ENCODE data around the gene BRMS1. TPM values are rescaled to one million over a fixed set of nuclear protein-coding genes. Genes with fewer than 3 reads are reported as not detected.

BRMS1 gene
- total RNA-seq, 2 experiments from 2014 or later = 35.7 to 35.9 TPM

DNA sequence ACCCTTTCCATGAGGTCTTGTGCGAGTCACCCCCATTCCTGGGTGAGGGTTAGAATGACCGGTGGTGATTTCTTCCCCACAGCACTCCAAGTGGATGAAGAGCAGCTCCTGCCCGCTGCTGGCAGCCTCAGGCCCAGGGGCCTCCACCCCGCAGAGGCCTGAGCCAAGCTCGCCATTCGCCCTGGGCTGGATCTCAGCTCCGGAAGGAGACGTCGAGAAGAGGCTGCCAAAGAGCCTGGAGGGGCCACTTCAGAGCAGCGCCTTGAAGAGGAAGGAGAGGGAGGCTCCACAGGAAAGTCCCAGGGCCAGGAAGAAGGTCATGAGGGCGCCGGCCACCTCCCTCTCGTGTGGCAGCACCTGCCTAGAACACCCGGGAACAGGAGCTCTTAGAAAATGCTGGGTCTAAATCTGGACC lies 18.3 kb upstream of the BRMS1 start:
- TF ChIP-seq, protein P1, sequence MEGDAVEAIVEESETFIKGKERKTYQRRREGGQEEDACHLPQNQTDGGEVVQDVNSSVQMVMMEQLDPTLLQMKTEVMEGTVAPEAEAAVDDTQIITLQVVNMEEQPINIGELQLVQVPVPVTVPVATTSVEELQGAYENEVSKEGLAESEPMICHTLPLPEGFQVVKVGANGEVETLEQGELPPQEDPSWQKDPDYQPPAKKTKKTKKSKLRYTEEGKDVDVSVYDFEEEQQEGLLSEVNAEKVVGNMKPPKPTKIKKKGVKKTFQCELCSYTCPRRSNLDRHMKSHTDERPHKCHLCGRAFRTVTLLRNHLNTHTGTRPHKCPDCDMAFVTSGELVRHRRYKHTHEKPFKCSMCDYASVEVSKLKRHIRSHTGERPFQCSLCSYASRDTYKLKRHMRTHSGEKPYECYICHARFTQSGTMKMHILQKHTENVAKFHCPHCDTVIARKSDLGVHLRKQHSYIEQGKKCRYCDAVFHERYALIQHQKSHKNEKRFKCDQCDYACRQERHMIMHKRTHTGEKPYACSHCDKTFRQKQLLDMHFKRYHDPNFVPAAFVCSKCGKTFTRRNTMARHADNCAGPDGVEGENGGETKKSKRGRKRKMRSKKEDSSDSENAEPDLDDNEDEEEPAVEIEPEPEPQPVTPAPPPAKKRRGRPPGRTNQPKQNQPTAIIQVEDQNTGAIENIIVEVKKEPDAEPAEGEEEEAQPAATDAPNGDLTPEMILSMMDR (IDR thresholded peaks at IDR 0.05) = no peak
- H3K27ac Mint-ChIP-seq = no peak overlapping the region
- H3K27me3 Mint-ChIP-seq = no peaks in the 10 kb centered on the region
- intact Hi-C loops (cut with micrococcal nuclease) = no loop called here
- ATAC-seq = no peak
- H3K4me1 Mint-ChIP-seq (ENCODE audit: low read depth) = peaks cover 4% of the 10 kb centered on the region
- peaks cover 10% of the 10 kb centered on the region for H3K36me3 Mint-ChIP-seq (ENCODE audit: low read depth)
- CTCF ChIA-PET = interaction anchor here (0.7 to 6.9 kb wide), 21 partner anchors 9 to 495 kb away, joined by 3 to 51 read pairs (median 5); partner anchors contain the start of genes B4GAT1, BRMS1 and SLC29A2
- POLR2A ChIA-PET = interaction anchor here (1.5 to 2.0 kb wide), 2 partner anchors 13 to 19 kb away, joined by 3 to 9 read pairs; partner anchors contain the start of gene BRMS1
- no peak overlapping the region for H3K4me3 Mint-ChIP-seq
- DNase-seq = no peak
- H3K9me3 Mint-ChIP-seq = no peaks in the 10 kb centered on the region

DNA sequence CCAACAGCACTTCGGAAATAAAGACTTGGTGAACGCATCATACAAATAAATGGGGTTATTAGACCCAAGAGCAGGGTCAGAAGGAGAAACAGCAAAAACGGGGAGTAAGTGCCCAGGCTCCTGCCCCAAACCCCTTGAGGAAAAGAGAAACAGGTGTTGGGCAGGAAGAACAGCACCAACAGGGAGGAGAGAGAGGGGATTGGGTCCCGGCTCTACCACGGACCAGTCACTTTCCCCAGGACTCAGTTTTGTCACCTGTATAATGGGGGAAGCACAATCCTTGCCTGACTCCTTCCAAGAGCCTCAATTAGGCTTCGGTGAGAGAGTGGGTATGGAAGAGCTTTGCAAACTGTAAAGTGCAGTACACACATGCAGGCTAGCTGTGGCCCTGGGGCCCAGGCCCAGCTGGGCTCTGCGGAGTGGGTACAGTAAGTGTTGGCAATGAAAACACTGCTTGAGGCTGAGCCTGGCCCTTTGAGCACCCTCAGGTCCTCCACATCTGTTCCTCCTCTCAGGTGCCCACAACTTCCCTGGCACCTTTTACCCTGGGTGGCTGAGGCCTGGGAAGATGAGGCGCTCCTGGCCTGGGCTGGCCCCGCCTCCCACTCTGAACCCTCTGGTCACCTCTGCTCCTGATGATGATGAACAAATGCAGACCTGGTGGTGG lies 17.7 kb upstream of the BRMS1 start:
- TF ChIP-seq, protein P1 (IDR thresholded peaks at IDR 0.05) = no peak
- Mint-ChIP-seq H3K4me1 (ENCODE audit: low read depth) (no peaks in the 10 kb centered on the region), H3K27me3 (no peaks in the 10 kb centered on the region), H3K4me3 (no peak overlapping the region), H3K36me3 (ENCODE audit: low read depth) (peaks cover 6% of the 10 kb centered on the region), H3K27ac (no peak overlapping the region), H3K9me3 (no peaks in the 10 kb centered on the region)
- ATAC-seq (no peak), DNase-seq (no peak)
- POLR2A ChIA-PET = interaction anchor here (1.5 to 2.0 kb wide), 3 partner anchors 12 to 314 kb away, joined by 3 to 9 read pairs (median 3); partner anchors contain the start of genes BRMS1 and RBM4B
- intact Hi-C loops (cut with micrococcal nuclease) = no loop called here
- CTCF ChIA-PET = interaction anchor here (0.9 to 6.9 kb wide), 13 partner anchors 8 to 232 kb away, joined by 3 to 51 read pairs (median 7); partner anchors contain the start of genes B4GAT1, BRMS1 and SLC29A2

DNA sequence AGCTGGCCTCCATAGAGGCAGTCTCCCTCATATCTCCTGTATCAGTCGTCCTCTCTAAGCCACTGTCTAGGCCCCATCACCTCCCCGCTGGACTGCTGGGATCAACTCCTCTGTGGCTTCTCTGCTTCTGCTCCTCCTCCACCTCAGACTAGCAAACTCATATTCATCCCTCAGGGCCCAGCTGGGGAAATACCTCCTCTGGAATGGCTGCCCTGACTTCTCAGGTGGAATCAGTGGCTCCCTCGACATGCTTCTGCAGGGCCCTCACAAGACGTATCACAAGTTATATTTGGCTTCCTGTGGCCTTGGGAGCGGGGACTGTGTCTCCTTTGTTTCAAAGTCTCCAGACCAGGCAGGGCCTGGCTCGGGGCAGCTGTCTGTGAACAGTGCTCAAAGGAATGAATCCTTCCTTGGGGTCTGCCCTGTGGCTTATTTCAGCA lies 16.6 kb upstream of the BRMS1 start:
- Mint-ChIP-seq H3K4me3 (no peak overlapping the region), H3K4me1 (ENCODE audit: low read depth) (no peaks in the 10 kb centered on the region), H3K9me3 (no peaks in the 10 kb centered on the region), H3K27ac (no peak overlapping the region), H3K36me3 (ENCODE audit: low read depth) (peaks cover 6% of the 10 kb centered on the region), H3K27me3 (no peaks in the 10 kb centered on the region)
- CTCF ChIA-PET = interaction anchor here (1.1 to 6.9 kb wide), 4 partner anchors 10 to 28 kb away, joined by 3 to 51 read pairs (median 6); partner anchors contain the start of gene SLC29A2
- no peak for ATAC-seq
- no peak for DNase-seq
- TF ChIP-seq, protein P1 (IDR thresholded peaks at IDR 0.05) = no peak
- intact Hi-C loops (cut with micrococcal nuclease) = no loop called here
- POLR2A ChIA-PET = interaction anchor here (1.1 to 1.6 kb wide), 4 partner anchors 11 to 315 kb away, joined by 3 to 6 read pairs (median 4); partner anchors contain the start of gene RBM4B

DNA sequence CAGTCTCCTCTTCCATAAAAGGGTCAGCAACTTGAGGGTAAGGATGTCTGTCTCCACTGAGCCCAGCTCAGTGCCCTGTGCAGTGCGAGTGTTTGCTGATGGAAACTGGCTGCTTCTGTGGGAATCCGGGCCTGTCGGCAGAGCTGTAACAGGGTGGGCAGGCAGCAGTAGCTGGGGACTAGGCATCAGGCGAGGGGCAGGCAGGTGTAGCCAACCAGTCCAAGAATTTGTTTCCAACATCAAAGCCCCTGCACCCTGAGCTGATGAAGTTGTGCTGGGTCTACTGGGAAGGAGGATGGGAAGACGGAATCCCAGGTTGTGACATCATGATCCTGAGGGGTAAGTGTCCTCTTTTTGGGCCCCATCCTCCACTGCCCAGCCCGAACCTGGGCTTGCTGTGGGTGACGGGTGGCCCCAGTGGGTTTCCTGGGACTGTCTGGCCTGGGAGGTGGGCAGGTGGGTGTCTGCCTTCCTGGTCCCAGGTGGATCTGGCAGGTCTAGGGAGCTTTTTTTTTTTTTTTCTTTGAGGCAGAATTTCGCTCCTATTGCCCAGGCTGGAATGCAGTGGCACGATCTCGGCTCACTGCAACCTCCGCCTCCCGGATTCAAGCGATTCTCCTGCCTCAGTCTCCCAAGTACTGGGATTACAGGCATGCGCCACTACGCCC lies 15.6 kb upstream of the BRMS1 start:
- POLR2A ChIA-PET = interaction anchor here (1.3 kb wide), 1 partner anchor 10 kb away, joined by 6 read pairs; no protein-coding TSS in a partner anchor
- no peak overlapping the region for H3K27ac Mint-ChIP-seq

More for the DNA sequence above, 15.6 kb upstream of the BRMS1 start:
- peaks cover 6% of the 10 kb centered on the region for H3K36me3 Mint-ChIP-seq (ENCODE audit: low read depth)
- no peaks in the 10 kb centered on the region for H3K27me3 Mint-ChIP-seq
- TF ChIP-seq, protein P1 (IDR thresholded peaks at IDR 0.05) = no peak
- no peak overlapping the region for H3K4me3 Mint-ChIP-seq
- no peaks in the 10 kb centered on the region for H3K9me3 Mint-ChIP-seq
- intact Hi-C loops (cut with micrococcal nuclease) = no loop called here
- ATAC-seq (no peak), DNase-seq (no peak)
- no peaks in the 10 kb centered on the region for H3K4me1 Mint-ChIP-seq (ENCODE audit: low read depth)
- CTCF ChIA-PET = interaction anchor here (1.1 to 6.9 kb wide), 3 partner anchors 12 to 29 kb away, joined by 3 to 51 read pairs (median 7); no protein-coding TSS in a partner anchor

Measured in activated CD8-positive, alpha-beta T cell treated with anti-CD3 and anti-CD28 coated beads for 36 hours (primary cell).